Hepatocyte (in vitro differentiated cells): Measurements from ENCODE around the gene SLC26A4. TPM values are rescaled to one million over a fixed set of nuclear protein-coding genes. Genes with fewer than 3 reads are reported as not detected.

ENCODE experiments used
- DNase-seq: peaks from one replicate; pipeline ENCODE4 v3.0.0-alpha.2; 2016; ENCODE audit warnings: low spot score
- H2AFZ ChIP-seq: fragments of 200-600 bp; sonication (generic); 2 replicates; pipeline ENCODE4 v1.6.0; 2016; ENCODE audit warnings: antibody characterized with exemption, mild to moderate bottlenecking
- H3K27ac ChIP-seq: fragments of 200-600 bp; sonication (generic); 2 replicates; pipeline ENCODE4 v1.5.1; 2016; ENCODE audit warnings: mild to moderate bottlenecking
- H3K27me3 ChIP-seq: fragments of 200-600 bp; sonication (generic); 2 replicates; pipeline ENCODE4 v1.6.1; 2016
- H3K36me3 ChIP-seq: fragments of 200-600 bp; sonication (generic); replicated peaks from 2 replicates; pipeline ENCODE4 v1.5.1; 2016; ENCODE audit warnings: low read depth; ENCODE audit not compliant: insufficient read depth
- H3K4me1 ChIP-seq: fragments of 200-600 bp; sonication (generic); 2 replicates; pipeline ENCODE4 v1.5.1; 2016; ENCODE audit warnings: mild to moderate bottlenecking, moderate library complexity; ENCODE audit not compliant: insufficient read depth
- H3K4me2 ChIP-seq: fragments of 200-600 bp; sonication (generic); 2 replicates; pipeline ENCODE4 v1.6.0; 2016
- H3K4me3 ChIP-seq: fragments of 200-600 bp; sonication (generic); 2 replicates; pipeline ENCODE4 v1.5.1; 2016; ENCODE audit warnings: mild to moderate bottlenecking
- H3K79me2 ChIP-seq: fragments of 200-600 bp; sonication (generic); 2 replicates; pipeline ENCODE4 v1.6.0; 2017; ENCODE audit warnings: mild to moderate bottlenecking
- H3K9me2 ChIP-seq: fragments of 200-600 bp; sonication (generic); replicated peaks from 2 replicates; pipeline ENCODE4 v1.6.0; 2017; ENCODE audit warnings: mild to moderate bottlenecking; ENCODE audit not compliant: insufficient read depth
- H3K9me3 ChIP-seq: fragments of 200-600 bp; sonication (generic); 2 replicates; pipeline ENCODE4 v1.5.1; 2016; ENCODE audit warnings: low read depth, mild to moderate bottlenecking
- H4K20me1 ChIP-seq: fragments of 200-600 bp; sonication (generic); 2 replicates; pipeline ENCODE4 v1.6.0; 2016; ENCODE audit warnings: mild to moderate bottlenecking; ENCODE audit not compliant: insufficient read depth, poor library complexity, severe bottlenecking
- EZH2 ChIP-seq: fragments of 200-600 bp; sonication (generic); IDR thresholded peaks from 2 replicates; pipeline ENCODE4 v1.6.1; 2016; ENCODE audit warnings: antibody characterized with exemption, mild to moderate bottlenecking, borderline replicate concordance
- EZH2phosphoT487 ChIP-seq: fragments of 200-600 bp; sonication (generic); IDR thresholded peaks from one replicate; pipeline ENCODE4 v1.6.1; 2018; ENCODE audit warnings: antibody characterized with exemption, mild to moderate bottlenecking, low read depth, moderate library complexity; ENCODE audit not compliant: unreplicated experiment, severe bottlenecking
- WGBS: methylation state at CpG from one replicate; pipeline ENCODE4 v1.1.6; 2016; ENCODE audit warnings: low lambda C conversion rate; ENCODE audit errors: missing lambda C conversion rate; 5-methylcytosine and 5-hydroxymethylcytosine counted together
- polyA plus RNA-seq: library from polyadenylated mRNA; unstranded; fragments of >200 nt; fragmentation: Nextera tagmentation; extraction: Ambion mirVana; gene quantifications from 2 replicates; pipeline ENCODE4 v1.2.1, GENCODE V29; 2016
- total RNA-seq: library from RNA; depleted of rRNA; stranded (reverse); fragments of >200 nt; gene quantifications from 2 replicates; pipeline ENCODE4 v1.2.3, GENCODE V29; 2014
- TF ChIP-seq, protein P1 (sequence below): fragments of 200-600 bp; sonication (generic); IDR thresholded peaks from 2 replicates; pipeline ENCODE4 v1.5.1; 2016; ENCODE audit warnings: antibody characterized with exemption, mild to moderate bottlenecking; ENCODE audit not compliant: poor library complexity

Gene SLC26A4
- total and polyA plus RNA-seq, 2 experiments from 2014 or later: 0.20 TPM; not detected in 1

DNA sequence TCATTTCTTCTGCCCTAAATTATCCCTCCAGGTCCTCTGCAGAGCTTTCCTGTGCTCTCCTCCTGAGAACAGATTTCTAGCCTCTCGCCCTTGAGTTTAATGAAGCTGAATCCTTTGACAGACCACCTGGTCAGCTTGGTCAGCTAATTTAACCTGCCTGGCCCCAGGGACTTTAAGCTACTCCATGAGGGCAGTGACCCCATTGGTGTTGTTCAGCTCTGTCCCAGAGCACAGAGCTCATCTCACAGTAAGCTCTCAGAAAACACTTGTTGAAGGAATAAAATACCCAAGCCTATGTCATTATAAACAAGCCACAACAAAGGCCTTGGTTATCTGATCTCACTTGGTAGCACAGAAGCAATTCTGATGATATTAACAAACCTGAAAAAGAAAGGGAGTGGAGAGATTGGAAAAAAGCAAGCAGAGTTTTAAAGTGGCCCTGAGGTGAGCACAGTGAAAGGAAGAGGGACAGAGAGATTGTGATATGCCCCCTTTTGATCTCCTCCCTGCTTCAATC, 24.4 kb downstream of the SLC26A4 start:
- no peaks in the 10 kb centered on the region for H3K9me2 ChIP-seq
- H3K4me2 ChIP-seq: no peak overlapping the region
- H3K27ac ChIP-seq: no peak overlapping the region
- WGBS: 85% methylated on average over 1 of the region's 1 CpG
- no peaks in the 10 kb centered on the region for H3K4me1 ChIP-seq
- no peak for DNase-seq
- no peaks in the 10 kb centered on the region for H3K79me2 ChIP-seq
- no peaks in the 10 kb centered on the region for H3K9me3 ChIP-seq
- no peak overlapping the region for H3K4me3 ChIP-seq
- H3K36me3 ChIP-seq: no peaks in the 10 kb centered on the region
- no peaks in the 10 kb centered on the region for H3K27me3 ChIP-seq
- no peak overlapping the region for H2AFZ ChIP-seq
- TF ChIP-seq EZH2 (no peak), EZH2phosphoT487 (no peak)
- TF ChIP-seq, protein P1, sequence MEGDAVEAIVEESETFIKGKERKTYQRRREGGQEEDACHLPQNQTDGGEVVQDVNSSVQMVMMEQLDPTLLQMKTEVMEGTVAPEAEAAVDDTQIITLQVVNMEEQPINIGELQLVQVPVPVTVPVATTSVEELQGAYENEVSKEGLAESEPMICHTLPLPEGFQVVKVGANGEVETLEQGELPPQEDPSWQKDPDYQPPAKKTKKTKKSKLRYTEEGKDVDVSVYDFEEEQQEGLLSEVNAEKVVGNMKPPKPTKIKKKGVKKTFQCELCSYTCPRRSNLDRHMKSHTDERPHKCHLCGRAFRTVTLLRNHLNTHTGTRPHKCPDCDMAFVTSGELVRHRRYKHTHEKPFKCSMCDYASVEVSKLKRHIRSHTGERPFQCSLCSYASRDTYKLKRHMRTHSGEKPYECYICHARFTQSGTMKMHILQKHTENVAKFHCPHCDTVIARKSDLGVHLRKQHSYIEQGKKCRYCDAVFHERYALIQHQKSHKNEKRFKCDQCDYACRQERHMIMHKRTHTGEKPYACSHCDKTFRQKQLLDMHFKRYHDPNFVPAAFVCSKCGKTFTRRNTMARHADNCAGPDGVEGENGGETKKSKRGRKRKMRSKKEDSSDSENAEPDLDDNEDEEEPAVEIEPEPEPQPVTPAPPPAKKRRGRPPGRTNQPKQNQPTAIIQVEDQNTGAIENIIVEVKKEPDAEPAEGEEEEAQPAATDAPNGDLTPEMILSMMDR: no peak
- H4K20me1 ChIP-seq: no peaks in the 10 kb centered on the region

DNA sequence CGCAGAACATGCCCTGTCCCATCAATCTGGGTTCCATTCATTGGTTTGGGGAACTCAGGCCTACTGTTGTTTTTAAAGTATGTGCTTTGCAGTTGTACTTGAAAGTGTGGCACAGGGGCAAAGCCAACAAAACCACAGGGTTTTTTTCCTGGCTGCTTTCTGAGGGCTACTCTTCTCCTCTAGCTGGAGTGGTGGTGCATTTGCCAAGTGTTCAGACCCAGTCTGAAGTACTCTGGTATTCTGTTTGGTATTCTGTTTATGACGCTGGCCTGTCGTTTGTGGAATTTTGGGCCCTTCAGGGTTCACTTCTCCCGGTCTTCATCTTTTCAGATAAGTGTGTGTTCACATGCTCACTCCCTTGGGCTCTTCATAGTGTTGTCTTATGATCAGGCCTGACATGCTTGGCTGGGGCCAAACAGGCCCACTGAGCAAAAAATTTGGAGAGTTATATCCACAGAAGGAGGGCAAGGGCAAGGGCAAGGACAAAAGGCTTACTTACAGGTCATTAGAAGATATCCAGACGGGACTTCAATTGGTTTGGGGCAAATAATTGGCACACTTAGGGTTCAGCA, 26.3 kb downstream of the SLC26A4 start:
- no peak overlapping the region for H2AFZ ChIP-seq
- no peak overlapping the region for H3K27ac ChIP-seq
- no peaks in the 10 kb centered on the region for H4K20me1 ChIP-seq
- no peaks in the 10 kb centered on the region for H3K9me3 ChIP-seq
- DNase-seq: no peak
- peaks cover under 1% of the 10 kb centered on the region for H3K27me3 ChIP-seq
- no peak overlapping the region for H3K4me3 ChIP-seq
- no peak overlapping the region for H3K4me2 ChIP-seq
- H3K36me3 ChIP-seq: no peaks in the 10 kb centered on the region
- WGBS: 81% methylated on average over 5 of the region's 5 CpGs
- H3K79me2 ChIP-seq: no peaks in the 10 kb centered on the region
- H3K9me2 ChIP-seq: no peaks in the 10 kb centered on the region
- no peak for TF ChIP-seq EZH2phosphoT487
- TF ChIP-seq, protein P1: no peak
- no peak for TF ChIP-seq EZH2
- no peaks in the 10 kb centered on the region for H3K4me1 ChIP-seq

DNA sequence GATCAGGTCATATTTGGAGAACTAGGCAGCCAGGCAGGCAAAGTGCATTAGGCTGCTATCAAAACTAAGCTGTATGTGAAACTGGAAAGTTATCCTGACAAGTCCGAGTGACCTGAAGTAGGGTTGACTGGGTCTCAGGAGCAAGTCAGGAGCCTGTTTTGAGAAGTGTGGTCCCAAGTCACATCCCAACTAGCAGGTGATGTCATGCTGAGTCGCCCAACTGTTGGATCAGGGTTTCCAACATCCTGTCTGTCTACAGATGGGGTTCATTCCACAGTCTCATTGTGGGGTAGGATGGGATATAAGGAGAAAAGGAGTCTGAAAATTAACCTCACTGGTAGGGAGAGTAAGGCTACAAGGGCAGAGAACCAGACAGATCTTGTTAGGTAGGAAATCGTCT, 27.0 kb downstream of the SLC26A4 start:
- 92% methylated on average over 3 of the region's 3 CpGs for WGBS
- no peak for DNase-seq
- no peak overlapping the region for H3K27ac ChIP-seq
- no peaks in the 10 kb centered on the region for H3K9me3 ChIP-seq
- H3K79me2 ChIP-seq: no peaks in the 10 kb centered on the region
- no peaks in the 10 kb centered on the region for H4K20me1 ChIP-seq
- H3K4me1 ChIP-seq: no peaks in the 10 kb centered on the region
- TF ChIP-seq EZH2: no peak
- TF ChIP-seq EZH2phosphoT487: no peak
- TF ChIP-seq, protein P1: no peak
- peaks cover 8% of the 10 kb centered on the region for H3K27me3 ChIP-seq
- no peak overlapping the region for H3K4me2 ChIP-seq
- no peaks in the 10 kb centered on the region for H3K36me3 ChIP-seq
- H3K9me2 ChIP-seq: no peaks in the 10 kb centered on the region
- H2AFZ ChIP-seq: no peak overlapping the region
- H3K4me3 ChIP-seq: no peak overlapping the region
